ENCODE measurements around the gene NCAM2. TPM values are rescaled to one million over a fixed set of nuclear protein-coding genes. Genes with fewer than 3 reads are reported as not detected.

The NCAM2 gene
- total and polyA plus RNA-seq, 2 experiments from 2014 or later = 1.7 to 6.3 TPM

DNA sequence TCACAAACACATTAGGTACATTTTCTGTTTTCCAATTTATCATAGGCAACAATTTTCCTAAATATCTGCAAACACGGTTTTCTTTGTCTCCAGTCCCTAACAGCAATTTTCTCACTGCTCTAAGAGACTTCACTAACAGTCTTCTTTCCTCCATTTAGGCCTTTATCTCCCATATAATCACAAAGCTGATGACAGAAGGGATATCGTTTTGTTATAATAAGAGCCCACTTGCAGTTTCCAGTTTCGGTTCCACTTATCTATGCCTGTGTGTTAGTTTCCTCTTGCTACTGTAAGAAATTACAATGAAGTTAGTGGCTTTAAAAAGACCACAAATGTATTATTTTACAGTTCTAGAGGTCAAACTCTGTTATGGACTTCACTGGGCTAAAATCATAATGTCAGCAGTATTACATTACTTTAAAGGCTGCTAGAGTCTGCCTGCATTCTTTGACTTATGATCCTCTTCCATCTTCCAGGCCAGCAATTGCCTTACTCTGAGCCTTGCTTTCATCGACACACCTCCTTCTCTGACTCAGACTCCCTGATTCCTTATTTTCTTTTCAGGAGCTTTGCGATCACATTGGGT lies 549.3 kb downstream of the NCAM2 start:
- no peaks in the 10 kb centered on the region for H3K4me1 ChIP-seq (ENCODE audit: insufficient read depth)
- H3K9me2 ChIP-seq (replicated peaks; ENCODE audit: insufficient read depth) = no peaks in the 10 kb centered on the region
- no peak for DNase-seq (ENCODE audit: low spot score)
- no peak overlapping the region for H2AFZ ChIP-seq
- no peak overlapping the region for H3K4me2 ChIP-seq
- no peak overlapping the region for H3K27ac ChIP-seq
- H3K36me3 ChIP-seq (replicated peaks; ENCODE audit: insufficient read depth, low read depth) = no peaks in the 10 kb centered on the region
- H3K79me2 ChIP-seq = no peaks in the 10 kb centered on the region
- 62% methylated on average over 5 of the region's 5 CpGs for WGBS (ENCODE audit: low lambda C conversion rate, missing lambda C conversion rate)
- no peaks in the 10 kb centered on the region for H3K27me3 ChIP-seq
- H3K9me3 ChIP-seq (ENCODE audit: low read depth) = no peaks in the 10 kb centered on the region
- no peaks in the 10 kb centered on the region for H4K20me1 ChIP-seq (ENCODE audit: insufficient read depth, poor library complexity, severe bottlenecking)
- H3K4me3 ChIP-seq = no peak overlapping the region
- TF ChIP-seq EZH2 (IDR thresholded peaks at IDR 0.05; ENCODE audit: borderline replicate concordance) (no peak), CTCF (IDR thresholded peaks at IDR 0.05; ENCODE audit: poor library complexity) (no peak), EZH2phosphoT487 (IDR thresholded peaks at IDR 0.05; ENCODE audit: low read depth, severe bottlenecking, unreplicated experiment) (no peak)

- no peaks in the 10 kb centered on the region for H3K79me2 ChIP-seq
Observed at GRCh38 chr21:21559285-21560045, 561.3 kb downstream of the NCAM2 start.

More at GRCh38 chr21:21559285-21560045, 561.3 kb downstream of the NCAM2 start:
- no peak overlapping the region for H2AFZ ChIP-seq
- H3K9me2 ChIP-seq (replicated peaks; ENCODE audit: insufficient read depth) = no peaks in the 10 kb centered on the region
- H4K20me1 ChIP-seq (ENCODE audit: insufficient read depth, poor library complexity, severe bottlenecking) = no peaks in the 10 kb centered on the region
- no peaks in the 10 kb centered on the region for H3K9me3 ChIP-seq (ENCODE audit: low read depth)
- H3K4me1 ChIP-seq (ENCODE audit: insufficient read depth) = no peaks in the 10 kb centered on the region
- no peak overlapping the region for H3K4me2 ChIP-seq
- 93% methylated on average over 2 of the region's 2 CpGs for WGBS (ENCODE audit: low lambda C conversion rate, missing lambda C conversion rate)
- H3K27ac ChIP-seq = no peak overlapping the region
- TF ChIP-seq EZH2phosphoT487 (IDR thresholded peaks at IDR 0.05; ENCODE audit: low read depth, severe bottlenecking, unreplicated experiment) = no peak
- TF ChIP-seq CTCF (IDR thresholded peaks at IDR 0.05; ENCODE audit: poor library complexity) = no peak
- TF ChIP-seq EZH2 (IDR thresholded peaks at IDR 0.05; ENCODE audit: borderline replicate concordance) = no peak
- no peaks in the 10 kb centered on the region for H3K36me3 ChIP-seq (replicated peaks; ENCODE audit: insufficient read depth, low read depth)
- H3K27me3 ChIP-seq = no peaks in the 10 kb centered on the region
- no peak for DNase-seq (ENCODE audit: low spot score)
- no peak overlapping the region for H3K4me3 ChIP-seq

All from hepatocyte (in vitro differentiated cells).